Limb (tissue), 2 donors: ENCODE measurements around the gene CSAD.

ENCODE experiments used
- DNase-seq, 2 donors: peaks; one replicate each; pipeline ENCODE4 v3.0.0-alpha.2; 2016; ENCODE audit errors: extremely low spot score in 2 of 2

CSAD gene

DNA sequence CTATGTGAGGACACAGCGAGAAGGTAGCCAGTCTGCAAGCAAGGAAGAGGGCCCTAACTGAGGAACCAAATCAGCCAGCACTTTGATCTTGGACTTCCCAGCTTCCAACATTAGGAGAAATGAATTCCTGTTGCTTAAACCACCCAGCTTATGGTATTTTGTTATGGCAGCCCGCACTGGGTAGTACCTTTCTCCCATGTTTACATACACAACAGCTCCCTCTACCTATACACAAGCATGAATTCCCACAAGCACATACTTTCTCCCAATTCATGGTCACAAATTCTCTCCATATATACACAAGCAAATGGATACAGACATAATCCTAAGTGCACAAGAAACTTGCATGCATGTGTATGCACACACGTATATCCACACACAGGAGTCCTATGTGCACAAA lies 19.0 kb upstream of the CSAD start:
- DNase-seq = no peak

DNA sequence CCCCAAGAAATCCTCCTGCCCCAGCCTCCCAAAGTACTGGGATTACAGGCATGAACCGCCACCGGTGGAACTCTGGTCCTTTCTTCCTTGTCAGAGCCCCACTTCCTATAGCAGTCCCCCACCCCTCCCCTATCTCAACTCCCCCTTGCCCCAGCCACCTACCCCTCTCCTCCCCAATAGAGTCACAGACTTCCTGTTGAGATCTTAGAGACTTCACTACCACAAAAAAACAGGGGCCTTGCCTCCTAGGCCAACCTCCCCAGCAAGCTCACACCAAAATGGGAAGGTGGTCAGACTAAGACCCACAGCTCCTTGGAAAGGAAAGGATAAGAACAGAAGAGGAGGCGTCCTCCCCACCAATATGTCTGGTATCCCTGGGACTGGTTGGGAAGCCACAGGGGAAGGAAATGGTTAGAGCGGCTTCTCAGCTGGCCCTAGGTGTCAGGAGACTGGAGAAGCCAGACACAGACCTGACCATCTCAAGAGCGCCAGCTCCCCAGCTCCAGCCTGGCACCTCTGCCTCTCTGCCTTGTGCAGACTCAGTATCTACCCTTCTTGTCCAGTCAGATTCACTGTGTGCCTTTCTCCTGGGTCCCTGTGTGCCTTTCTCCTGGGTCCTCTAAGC lies 17.9 kb upstream of the CSAD start:
- DNase-seq = no peak

DNA sequence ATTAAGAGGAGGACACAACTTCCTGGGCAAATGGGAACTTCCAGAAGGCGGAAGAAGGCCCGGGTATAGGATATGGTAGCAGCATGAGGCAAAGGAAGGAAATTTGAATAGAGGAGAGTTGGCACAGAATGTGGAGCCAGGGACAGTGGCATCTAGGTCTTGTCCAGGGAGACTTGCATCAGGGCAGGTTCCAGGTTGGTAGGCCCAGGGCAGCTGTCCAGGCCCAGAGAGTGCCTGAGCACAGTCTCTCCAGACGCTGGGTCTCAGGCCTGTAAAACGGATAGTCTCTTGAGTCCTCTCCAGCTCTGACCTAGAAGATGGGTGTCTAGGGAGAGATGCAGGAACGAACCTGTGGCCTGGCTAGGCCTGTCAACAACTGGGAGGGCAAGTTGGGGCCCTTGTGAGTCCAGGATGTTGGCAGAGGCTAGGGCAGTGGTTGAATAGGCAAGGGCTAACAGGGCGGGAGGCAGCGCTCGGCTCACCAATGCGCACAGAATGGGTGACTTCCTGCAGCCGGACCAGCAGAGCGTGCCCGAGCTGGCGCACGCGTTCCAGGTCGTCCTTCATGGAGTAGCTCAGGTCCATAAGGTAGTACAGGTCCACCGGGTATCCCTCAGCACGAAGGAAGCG lies 16.4 kb upstream of the CSAD start:
- DNase-seq = no peak

DNA sequence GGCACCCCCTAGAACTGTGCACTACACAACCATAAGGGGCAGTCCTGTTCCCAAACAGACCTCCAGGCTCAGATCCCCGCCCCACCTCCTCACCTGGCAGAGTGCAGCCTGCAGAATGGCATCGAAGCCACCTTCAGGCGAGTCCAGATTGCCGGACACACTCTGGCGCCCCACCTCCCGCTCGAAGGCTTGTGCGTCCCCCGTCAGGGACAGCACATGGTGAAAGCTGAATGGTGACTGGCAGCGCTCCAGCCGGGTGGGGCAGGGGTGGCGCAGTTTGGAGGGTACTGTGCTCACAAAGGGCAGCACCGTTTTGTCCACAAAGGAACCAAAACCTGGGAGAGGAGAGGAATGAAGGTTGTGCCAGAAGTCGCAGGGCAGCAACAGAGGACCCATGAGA lies 15.8 kb upstream of the CSAD start:
- DNase-seq = no peak

DNA sequence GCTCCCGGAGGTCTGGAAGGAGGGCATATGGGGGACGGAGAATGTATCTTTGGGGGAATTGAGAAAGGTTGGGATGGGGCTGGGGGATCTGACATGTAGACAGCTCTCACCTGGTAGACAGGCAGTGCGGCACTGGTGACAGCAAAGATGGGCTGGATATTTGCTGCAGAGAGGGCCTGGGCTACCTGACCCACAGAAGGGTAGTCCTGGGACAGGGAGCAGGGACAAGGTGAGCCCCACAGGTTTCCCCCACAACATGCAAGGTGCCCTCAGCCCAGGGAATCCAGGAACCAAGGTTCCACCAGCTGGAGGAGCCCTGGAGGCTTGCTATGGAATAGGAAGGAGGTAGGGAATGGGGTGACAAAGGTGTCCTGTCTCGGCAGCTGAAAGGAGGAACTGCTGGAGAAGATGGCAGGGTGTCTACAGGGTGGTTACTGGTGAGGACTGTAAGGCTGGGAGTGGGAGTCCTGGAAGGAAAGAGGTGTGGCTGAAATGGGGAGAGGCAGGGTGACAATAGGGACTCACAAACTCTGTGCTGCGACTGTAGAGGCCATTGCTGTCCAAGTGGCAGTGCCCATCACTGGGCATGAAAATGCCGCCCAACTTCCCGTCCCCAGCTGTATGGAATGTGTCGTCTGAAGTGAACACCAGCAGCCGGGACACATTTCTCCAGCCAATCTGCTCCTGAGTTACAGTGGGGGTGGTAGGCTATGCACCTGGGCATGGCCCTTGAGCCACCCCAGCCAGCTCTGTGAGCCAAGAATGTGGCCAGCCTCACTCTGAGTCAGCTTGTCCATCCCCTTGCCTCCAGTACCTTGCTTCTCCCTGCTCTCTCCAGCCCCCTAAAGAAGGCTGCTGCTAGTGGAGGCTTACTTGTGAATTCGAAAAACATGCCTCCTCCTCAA lies 15.0 kb upstream of the CSAD start:
- DNase-seq = no peak

DNA sequence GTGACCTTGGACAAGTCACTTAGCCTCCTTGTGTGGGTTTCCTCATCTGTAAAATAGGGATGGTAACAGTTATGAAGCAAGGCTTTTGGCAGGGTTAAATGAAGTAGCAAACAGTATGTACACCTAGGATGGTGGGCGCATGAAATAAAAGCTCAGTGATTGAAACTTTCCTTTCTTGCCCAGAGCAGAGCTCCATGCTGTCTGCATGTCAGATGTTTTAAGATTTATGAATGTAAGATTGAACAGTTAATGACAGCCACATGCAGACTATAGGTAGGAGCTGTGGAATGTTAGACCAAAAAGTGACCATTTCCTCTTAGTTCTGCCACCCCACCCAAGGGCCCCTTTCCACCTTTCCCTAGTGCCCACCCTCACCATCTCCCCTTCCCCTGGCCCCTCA lies 14.2 kb upstream of the CSAD start:
- no peak for DNase-seq

DNA sequence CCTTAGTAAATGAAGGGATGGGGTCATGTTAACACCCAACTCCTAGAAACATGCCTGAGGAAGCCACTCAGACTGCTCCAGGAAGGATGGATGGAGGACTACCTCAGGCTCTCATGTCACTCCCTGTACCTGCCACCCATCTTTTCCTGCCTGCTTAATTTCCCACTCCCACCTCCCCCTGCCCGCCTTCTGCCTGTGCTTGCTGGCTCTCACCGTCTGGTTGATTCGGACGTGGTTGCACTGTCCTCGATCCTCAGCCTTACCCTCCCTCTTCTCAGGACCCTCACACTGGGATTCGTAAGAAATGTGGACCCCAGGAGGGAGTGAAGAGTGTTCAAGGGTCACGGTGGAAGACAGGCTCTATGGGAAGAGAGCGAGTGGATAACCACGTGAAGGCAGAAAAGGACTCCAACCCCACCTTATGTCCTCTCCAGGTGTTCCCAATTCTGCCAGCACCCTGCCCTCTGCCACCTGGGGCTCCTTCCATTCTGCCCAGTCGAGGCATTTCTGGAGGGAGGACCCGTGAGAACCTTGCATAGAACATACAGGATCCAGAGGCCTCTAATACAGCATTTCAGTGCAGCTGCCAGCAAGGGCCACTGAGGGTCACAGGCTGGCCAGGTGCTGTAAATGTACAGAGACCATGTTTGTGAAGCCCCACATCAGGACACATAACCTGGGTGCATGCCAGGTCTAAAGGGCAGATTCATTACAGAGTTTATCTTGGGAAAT lies 13.4 kb upstream of the CSAD start:
- no peak for DNase-seq

DNA sequence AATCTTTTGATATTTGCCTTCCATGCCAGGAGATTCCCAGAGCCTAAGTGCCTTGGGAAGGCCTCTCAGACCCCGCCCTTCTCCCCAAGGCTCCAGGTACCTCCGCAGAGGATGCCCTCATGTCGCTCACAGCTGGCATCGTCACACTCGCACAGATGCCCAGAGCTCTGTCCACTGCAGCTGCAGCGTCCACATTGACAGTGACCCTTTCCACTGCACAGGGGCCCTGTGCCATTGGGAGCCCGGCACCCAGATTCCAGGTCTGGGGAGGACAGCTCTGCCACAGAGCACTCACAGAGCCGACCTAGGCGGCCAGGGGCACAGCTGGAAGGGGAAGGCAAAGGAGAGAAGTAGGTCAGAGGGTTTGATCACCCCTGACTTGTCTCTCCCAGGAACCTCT lies 12.3 kb upstream of the CSAD start:
- DNase-seq = no peak

DNA sequence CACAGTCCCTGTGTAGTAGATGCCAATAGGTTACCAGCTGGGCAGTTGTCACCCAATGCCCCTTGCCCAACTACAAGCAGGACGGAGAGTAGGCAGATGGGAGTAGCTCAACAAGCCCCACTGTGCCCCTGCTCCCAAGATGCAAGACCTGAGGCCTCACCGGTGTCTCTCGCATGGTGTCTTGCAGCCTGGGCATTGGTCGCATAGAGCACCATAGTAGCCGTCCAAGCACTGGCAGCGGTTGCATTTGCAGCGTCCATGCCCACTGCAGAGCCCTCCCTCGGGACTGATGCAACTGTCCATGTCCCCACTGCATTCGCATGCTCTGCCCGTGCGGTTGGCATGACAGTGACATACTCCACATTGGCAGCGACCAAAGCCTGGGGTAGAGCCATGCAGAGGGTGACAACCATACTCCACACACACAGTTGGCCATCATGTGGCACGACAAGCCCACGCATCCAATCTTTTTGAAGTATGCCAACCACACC lies 11.9 kb upstream of the CSAD start:
- no peak for DNase-seq

DNA sequence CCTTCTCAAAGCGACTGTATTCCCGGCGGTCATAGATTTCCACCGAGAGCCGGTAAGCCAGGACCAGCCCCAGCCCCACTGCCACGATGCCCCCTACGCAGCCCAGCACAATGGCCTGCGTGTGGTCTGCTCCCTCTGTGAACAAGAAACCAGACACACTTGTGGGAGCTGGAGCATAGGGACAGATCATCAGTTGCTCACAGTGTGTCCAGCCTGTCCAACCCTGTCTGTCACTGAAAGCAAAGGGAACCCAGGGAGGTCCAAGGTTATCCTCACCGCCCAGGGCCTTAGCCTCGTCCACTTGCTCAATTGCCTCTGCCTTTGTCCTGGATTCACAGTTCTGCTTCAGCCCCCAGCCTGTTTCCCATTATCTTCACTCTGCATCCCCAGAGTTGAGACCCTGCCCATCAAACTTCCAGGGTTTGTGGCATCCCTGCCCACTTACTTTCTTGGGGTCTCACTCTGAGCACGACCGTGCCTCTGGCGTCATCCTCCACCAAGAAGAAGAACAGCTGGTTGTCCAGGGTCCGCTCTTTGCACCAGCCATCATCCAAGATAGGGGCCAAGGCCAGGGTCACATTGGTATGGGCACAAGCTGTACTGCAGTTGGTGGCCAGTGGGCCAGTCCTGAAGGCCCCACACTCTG lies 11.3 kb upstream of the CSAD start:
- DNase-seq = no peak

DNA sequence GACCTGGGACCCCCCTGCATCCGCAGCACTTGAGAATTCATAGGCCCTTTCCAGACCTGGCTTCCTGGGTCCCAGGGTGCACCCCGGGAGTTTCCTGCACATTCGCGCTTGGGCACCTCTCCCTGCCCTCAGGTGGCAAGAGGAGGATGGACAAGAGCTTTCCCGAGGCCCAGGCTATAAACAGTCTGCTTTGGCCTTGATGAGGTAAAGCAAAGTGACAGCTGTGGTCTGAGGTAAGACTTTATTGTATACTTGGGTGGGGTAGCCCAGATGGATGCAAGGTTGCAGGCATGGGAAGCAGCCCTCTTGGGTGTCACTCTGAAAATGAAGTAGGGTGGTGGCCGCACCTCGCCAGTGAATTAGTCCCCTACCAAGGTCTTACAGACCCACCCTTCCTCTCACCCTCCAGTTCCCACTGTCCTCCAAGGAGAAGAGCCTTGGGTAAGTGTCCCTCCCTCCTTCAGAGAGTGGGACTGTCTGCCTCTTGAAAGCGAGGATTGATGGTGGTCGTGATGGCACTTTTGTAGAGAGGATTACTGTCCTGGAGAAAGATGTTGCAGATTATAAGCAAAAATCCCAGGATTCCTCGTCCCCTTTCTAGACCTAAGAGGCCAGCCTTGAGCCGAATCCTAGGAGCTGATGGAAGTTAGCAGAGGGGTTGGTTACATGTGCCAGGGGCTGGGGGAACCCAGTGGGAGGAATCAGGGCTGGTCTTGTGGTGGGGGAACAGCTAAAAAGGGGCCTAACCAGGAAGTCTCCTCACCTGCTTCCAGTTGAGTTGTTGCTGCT lies 10.6 kb upstream of the CSAD start:
- DNase-seq = no peak

DNA sequence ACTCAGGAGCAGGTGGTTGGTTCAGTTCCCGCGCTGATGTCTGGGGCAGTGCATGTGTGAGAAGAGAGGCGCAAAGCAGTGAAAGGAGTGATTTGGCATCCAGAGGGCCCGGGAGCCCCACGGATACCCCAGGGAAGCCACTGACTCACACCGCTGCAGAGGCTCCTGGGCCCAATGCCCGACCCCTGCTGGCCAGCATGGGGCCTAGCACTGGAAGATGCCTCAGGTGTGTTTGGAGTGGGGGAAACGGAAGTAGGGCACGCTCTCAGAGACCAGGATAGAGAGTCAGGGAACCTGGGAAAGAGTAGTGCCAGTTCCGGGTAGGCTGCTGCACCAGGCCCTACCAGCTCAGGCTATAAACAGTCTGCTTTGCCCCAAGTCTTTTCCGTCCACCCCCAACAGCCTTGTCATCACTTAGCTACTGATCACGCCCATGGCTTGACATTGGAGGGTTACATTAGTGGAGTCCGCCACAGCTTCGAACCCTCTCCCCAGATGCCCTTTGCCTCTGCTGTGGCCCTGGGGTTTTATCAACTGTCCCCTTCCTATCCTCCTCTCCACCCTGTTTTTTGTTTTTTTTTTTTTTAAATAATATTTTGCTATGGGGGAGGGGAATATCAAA lies 9.5 kb upstream of the CSAD start:
- DNase-seq = no peak

DNA sequence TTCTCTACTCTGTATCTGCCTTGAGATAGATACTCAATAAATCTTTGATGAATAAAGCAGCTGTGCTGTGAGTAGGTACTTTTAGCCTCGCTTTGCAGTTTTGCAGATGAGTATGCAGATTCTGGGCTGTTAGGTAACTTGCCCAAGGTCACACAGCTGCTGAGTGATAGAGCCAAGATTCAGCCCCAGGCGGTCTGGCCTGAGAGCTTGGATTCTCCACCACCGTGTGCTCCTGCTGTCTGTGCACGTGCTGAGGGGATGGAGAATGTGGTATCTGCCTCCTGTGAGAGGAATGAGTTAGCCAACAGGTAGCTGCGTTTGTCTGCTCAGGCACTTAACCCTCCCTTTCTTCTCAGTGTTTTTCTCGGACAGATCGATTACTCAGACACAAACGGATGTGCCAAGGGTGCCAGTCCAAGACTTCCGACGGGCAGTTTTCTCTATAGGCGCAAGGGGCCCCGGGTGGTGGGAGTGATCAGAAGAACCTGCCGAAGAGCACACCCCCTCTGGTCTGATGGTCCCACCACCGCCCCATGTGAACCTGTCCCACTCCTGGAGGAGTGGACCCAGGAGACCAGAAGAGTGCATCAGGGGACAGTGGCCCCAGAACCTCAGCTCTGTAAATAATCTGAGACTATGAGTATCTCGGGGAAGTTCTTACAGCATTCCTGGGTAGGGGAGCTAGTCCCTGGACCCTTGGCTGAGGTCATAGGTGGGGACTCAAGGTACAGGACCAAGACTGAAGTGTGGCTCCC lies 6.6 kb upstream of the CSAD start:
- DNase-seq = no peak

DNA sequence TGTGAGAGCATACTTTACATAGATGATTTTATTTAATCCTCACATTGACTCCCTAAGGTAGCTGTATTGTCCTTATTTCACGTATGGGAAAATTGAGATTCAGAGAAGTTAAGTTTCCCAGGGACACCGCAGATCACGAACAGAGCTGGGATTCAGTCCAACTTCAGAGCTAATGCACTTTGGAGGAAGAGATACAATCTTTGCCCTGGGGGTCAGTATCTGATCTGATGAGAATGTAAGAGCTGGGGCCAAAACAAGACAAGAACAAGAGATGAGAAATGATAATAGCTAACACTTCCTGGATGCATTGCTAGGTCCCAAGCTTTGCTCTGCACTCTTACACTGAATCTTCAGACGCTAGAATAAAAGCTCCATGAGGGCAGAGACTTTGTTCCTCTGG lies 6.0 kb upstream of the CSAD start:
- no peak for DNase-seq

DNA sequence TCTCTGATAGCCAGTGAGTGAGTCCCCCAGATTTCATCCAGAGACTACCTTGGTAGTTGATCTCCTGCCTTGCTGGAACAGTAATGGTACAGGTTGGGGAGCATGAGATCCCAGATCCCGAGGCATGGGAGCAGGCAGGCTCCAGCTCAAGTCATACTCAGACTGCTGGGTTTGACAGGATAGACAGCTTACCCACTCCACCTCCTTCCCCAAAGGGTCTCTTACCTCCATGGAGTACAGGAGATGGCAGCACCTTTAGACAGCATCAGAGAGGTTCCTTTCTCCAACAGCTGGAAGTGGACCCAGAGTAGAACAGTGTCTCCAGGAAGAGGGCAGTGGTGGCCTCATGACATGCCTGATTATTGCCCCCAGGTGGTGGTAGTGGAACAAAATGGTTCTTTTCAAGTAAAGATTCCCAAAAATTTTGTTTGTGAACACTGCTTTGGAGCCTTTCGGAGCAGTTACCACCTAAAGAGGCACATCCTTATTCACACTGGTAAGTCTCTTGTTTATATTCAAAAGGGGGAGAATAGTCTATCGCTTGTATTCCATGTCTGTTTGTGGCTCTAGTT lies 4.9 kb upstream of the CSAD start:
- DNase-seq = no peak

DNA sequence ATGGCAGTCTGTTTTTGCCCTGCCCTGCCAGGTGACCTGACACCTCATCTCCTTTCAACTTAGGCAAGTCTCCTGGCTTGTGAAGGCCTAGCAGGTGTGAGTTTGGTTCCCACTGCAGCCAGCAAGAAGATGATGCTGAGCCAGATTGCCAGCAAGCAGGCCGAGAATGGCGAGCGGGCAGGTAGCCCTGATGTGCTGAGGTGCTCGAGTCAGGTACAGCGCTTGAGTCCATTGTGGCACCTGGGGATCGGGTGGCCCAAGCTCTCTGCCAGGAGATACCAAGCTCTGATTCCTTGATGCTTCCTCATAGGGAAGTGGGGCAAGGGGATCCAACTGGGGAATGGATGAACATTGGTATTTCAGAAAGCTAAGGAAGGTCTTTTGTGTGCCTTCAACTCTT lies 4.1 kb upstream of the CSAD start:
- no peak for DNase-seq

DNA sequence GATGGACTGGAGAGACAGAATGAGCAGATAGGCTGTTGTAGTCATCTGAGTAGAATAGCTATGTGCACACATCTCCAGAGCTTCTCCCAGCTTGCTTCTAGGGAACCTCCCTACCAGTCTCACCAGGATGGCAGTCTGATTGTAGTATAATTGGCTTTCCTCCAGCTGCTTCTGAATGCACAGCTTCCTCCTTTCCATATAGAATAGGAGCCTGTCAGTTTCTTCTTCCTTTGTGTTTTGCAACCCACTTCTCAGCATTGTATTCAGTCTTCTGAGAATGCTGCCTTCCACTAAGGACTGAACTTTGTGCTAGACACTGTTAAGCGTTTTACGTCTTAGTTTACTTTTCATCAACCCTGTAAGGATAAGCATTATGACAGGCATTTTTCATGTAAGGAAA lies 2.2 kb upstream of the CSAD start:
- DNase-seq = no peak

DNA sequence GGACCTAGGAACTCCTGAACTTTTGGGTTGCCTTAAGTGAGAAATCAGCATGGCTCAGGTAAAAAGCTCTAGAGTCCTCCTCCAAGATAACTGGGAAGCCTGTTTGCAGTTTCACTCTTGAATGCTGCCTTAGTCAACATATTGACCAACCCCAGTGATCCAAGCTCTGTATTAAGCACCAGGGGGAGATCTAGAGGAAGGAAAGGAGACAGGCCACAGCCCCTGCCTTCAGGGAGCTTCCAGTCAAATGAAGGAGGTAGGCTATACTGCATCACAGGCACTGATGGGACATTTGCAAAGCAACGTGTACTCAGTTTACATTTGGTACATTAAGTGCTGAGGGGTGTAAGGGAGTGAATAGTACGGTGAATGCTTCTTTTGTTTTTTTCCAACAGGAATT lies 1.2 kb upstream of the CSAD start:
- DNase-seq = no peak
